Esophagus squamous epithelium (tissue), 5 donors: ENCODE results near the gene SMC5. TPM values are rescaled to one million over a fixed set of nuclear protein-coding genes. Genes with fewer than 3 reads are reported as not detected.
"Not testable (repeated sequence)": the region's sequence is repeated elsewhere in the genome, so short reads cannot be mapped to it uniquely, and the experiment has no call there.

ENCODE experiments used
- DNase-seq: peaks from one replicate; lab custom pipeline; 2025; lab: John Stamatoyannopoulos, UW
- H3K27ac ChIP-seq, 4 donors: fragments of 200-600 bp; sonication (generic); one replicate each; pipeline ENCODE4 v1.5.1; 2016 to 2019; ENCODE audit warnings: mild to moderate bottlenecking in 1 of 4
- H3K27me3 ChIP-seq, 4 donors: fragments of 200-600 bp; sonication (generic); 1 replicate in 3 of 4; 2 replicates in 1 of 4; pipeline versions ENCODE4 v1.5.1 to v1.6.0; 2017 to 2021; ENCODE audit warnings: antibody characterized with exemption in 1 of 4
- H3K36me3 ChIP-seq, 3 donors: fragments of 200-600 bp; sonication (generic); one replicate each; pipeline ENCODE4 v1.5.1; 2016 to 2019
- H3K4me1 ChIP-seq, 3 donors: fragments of 200-600 bp; sonication (generic); one replicate each; pipeline ENCODE4 v1.5.1; 2017 to 2019
- H3K4me3 ChIP-seq, 4 donors: fragments of 200-600 bp; sonication (generic); 1 replicate in 3 of 4; 2 replicates in 1 of 4; pipeline ENCODE4 v1.5.1; 2016 to 2019; ENCODE audit warnings: mild to moderate bottlenecking in 2 of 4, moderate library complexity in 1 of 4
- H3K9me3 ChIP-seq, 3 donors: fragments of 200-600 bp; sonication (generic); one replicate each; pipeline ENCODE4 v1.5.1; 2016 to 2019
- CTCF ChIP-seq, 6 experiments: fragments of 450-650 bp in 4 of 6; fragments of 200-600 bp in 2 of 6; sonication (generic) in 2 of 6; IDR thresholded peaks; one replicate each; pipeline ENCODE4 v1.5.1; 2016 to 2019; ENCODE audit warnings: antibody characterized with exemption in 6 of 6, mild to moderate bottlenecking in 4 of 6, moderate library complexity in 4 of 6
- POLR2A ChIP-seq, 4 donors: fragments of 450-650 bp; IDR thresholded peaks; one replicate each; pipeline ENCODE4 v1.6.1; 2017; ENCODE audit warnings: antibody characterized with exemption in 4 of 4, mild to moderate bottlenecking in 4 of 4, moderate library complexity in 3 of 4
- WGBS, 2 donors: methylation state at CpG; one replicate each; pipeline ENCODE4 v1.1.5; 2018; 5-methylcytosine and 5-hydroxymethylcytosine counted together
- intact Hi-C: fragments of 100-400 bp; cut with DNase I; formaldehyde crosslinking; loops from one replicate; pipeline ENCODE4 v1.15.0; 2022
- total RNA-seq, 4 donors: library from RNA; depleted of rRNA; stranded (reverse); fragments of >200 nt; gene quantifications; one replicate each; pipeline ENCODE4 v1.1.0, GENCODE V29; 2016
- donor health status: DM: yes; HTN: yes; CAD: no.

Gene SMC5
- total RNA-seq, 4 donors from 2014 or later: 16.5 to 36.0 (median 23.9) TPM

- intact Hi-C loops: no loop called here
- no peak for DNase-seq
- WGBS, 2 donors: 51 to 71% methylated on average over 2 of the region's 2 CpGs
Measured at GRCh38 chr9:70228118-70228517, 30.7 kb upstream of the SMC5 start.

GRCh38 chr9:70228611-70229010 is 30.2 kb upstream of the SMC5 start:
- peaks cover 0 to 10% (median 0%) of the 10 kb centered on the region in 3 donors for H3K36me3 ChIP-seq
- H3K27ac ChIP-seq: peak overlapping the region in 1 of 4 donors; percentile 35
- intact Hi-C loops: no loop called here
- H3K9me3 ChIP-seq: no peaks in the 10 kb centered on the region
- TF ChIP-seq POLR2A (IDR thresholded peaks at IDR 0.05): no peak
- TF ChIP-seq CTCF (IDR thresholded peaks at IDR 0.05): no peak
- 73 to 74% methylated on average over 2 of the region's 2 CpGs for WGBS, 2 donors
- no peak for DNase-seq
- H3K27me3 ChIP-seq: no peaks in the 10 kb centered on the region
- H3K4me3 ChIP-seq: no peak overlapping the region
- peaks cover 0 to 17% (median 0%) of the 10 kb centered on the region in 3 donors for H3K4me1 ChIP-seq

More at GRCh38 chr9:70228118-70228517, 30.7 kb upstream of the SMC5 start:
- TF ChIP-seq CTCF (IDR thresholded peaks at IDR 0.05) (no peak), POLR2A (IDR thresholded peaks at IDR 0.05) (no peak)
- no peak overlapping the region for H3K4me3 ChIP-seq
- no peaks in the 10 kb centered on the region for H3K9me3 ChIP-seq
- H3K36me3 ChIP-seq: peaks cover 0 to 10% (median 0%) of the 10 kb centered on the region in 3 donors
- no peak overlapping the region for H3K27ac ChIP-seq
- peaks cover 0 to 17% (median 0%) of the 10 kb centered on the region in 3 donors for H3K4me1 ChIP-seq
- H3K27me3 ChIP-seq: no peaks in the 10 kb centered on the region

- Histone ChIP-seq H3K27ac (peak overlapping the region in 1 of 4 donors; percentile 35), H3K27me3 (no peaks in the 10 kb centered on the region), H3K4me1 (peaks cover 0 to 17% (median 0%) of the 10 kb centered on the region in 3 donors), H3K36me3 (peaks cover 0 to 10% (median 0%) of the 10 kb centered on the region in 3 donors), H3K4me3 (no peak overlapping the region), H3K9me3 (no peaks in the 10 kb centered on the region)
- intact Hi-C loops: no loop called here
- WGBS, 2 donors: 70 to 81% methylated on average over 4 of the region's 4 CpGs
- TF ChIP-seq CTCF (IDR thresholded peaks at IDR 0.05) (no peak), POLR2A (IDR thresholded peaks at IDR 0.05) (no peak)
- DNase-seq: no peak
Measured at GRCh38 chr9:70229026-70229425, 29.8 kb upstream of the SMC5 start.

GRCh38 chr9:70229579-70229978 is 29.2 kb upstream of the SMC5 start:
- Histone ChIP-seq H3K27ac (no peak overlapping the region), H3K4me1 (peaks cover 0 to 17% (median 0%) of the 10 kb centered on the region in 3 donors), H3K4me3 (no peak overlapping the region), H3K27me3 (no peaks in the 10 kb centered on the region), H3K36me3 (peaks cover 0 to 10% (median 0%) of the 10 kb centered on the region in 3 donors), H3K9me3 (no peaks in the 10 kb centered on the region)
- intact Hi-C loops: no loop called here
- no peak for DNase-seq
- TF ChIP-seq POLR2A (IDR thresholded peaks at IDR 0.05) (no peak), CTCF (IDR thresholded peaks at IDR 0.05) (peak in 2 of 6 experiments; percentile 25 to 49)
- WGBS, 2 donors: 60 to 64% methylated on average over 3 of the region's 3 CpGs

GRCh38 chr9:70232476-70232875 is 26.3 kb upstream of the SMC5 start:
- WGBS, 2 donors: 27 to 41% methylated on average over 1 to 4 of the region's 4 CpGs
- intact Hi-C loops: no loop called here
- H3K9me3 ChIP-seq: no peaks in the 10 kb centered on the region
- no peaks in the 10 kb centered on the region for H3K27me3 ChIP-seq
- TF ChIP-seq CTCF (IDR thresholded peaks at IDR 0.05): no peak
- TF ChIP-seq POLR2A (IDR thresholded peaks at IDR 0.05): no peak
- no peak overlapping the region for H3K27ac ChIP-seq
- peaks cover 0 to 17% (median 0%) of the 10 kb centered on the region in 3 donors for H3K4me1 ChIP-seq
- no peak for DNase-seq
- no peak overlapping the region for H3K4me3 ChIP-seq
- no peaks in the 10 kb centered on the region for H3K36me3 ChIP-seq

GRCh38 chr9:70234208-70234607 is 24.6 kb upstream of the SMC5 start:
- 89% methylated on average over 1 of the region's 9 CpGs; no CpG with 5 or more reads in 1 of the 2 donors for WGBS, 2 donors
- H3K27me3 ChIP-seq, intact Hi-C loops, H3K36me3 ChIP-seq, H3K4me1 ChIP-seq, H3K27ac ChIP-seq, H3K4me3 ChIP-seq, DNase-seq, H3K9me3 ChIP-seq: not testable (repeated sequence)

GRCh38 chr9:70245952-70246351 is 12.8 kb upstream of the SMC5 start:
- H3K4me3 ChIP-seq, H3K4me1 ChIP-seq, intact Hi-C loops, DNase-seq, H3K27me3 ChIP-seq, H3K27ac ChIP-seq, H3K36me3 ChIP-seq, H3K9me3 ChIP-seq: not testable (repeated sequence)
- 92 to 100% methylated on average over 1 of the region's 1 CpG for WGBS, 2 donors
